MM.1S (cell line): ENCODE results near the gene DHH.

Experiments used
- EZH2 ChIP-seq: fragments of 300-600 bp; sonication (generic); optimal IDR thresholded peaks from 2 replicates; pipeline ENCODE3; 2017; ENCODE audit warnings: low read depth, mild to moderate bottlenecking, antibody characterized with exemption, low read length, mixed read lengths
- EZH2phosphoT487 ChIP-seq: fragments of 300-600 bp; sonication (generic); IDR thresholded peaks from 2 replicates; pipeline ENCODE4 v1.6.1; 2018; ENCODE audit warnings: antibody characterized with exemption, low read length
- TF ChIP-seq, protein P1 (sequence below): fragments of 300-600 bp; sonication (generic); IDR thresholded peaks from 2 replicates; pipeline ENCODE4 v1.5.1; 2016; ENCODE audit warnings: antibody characterized with exemption, low read length, mixed read lengths

DNA sequence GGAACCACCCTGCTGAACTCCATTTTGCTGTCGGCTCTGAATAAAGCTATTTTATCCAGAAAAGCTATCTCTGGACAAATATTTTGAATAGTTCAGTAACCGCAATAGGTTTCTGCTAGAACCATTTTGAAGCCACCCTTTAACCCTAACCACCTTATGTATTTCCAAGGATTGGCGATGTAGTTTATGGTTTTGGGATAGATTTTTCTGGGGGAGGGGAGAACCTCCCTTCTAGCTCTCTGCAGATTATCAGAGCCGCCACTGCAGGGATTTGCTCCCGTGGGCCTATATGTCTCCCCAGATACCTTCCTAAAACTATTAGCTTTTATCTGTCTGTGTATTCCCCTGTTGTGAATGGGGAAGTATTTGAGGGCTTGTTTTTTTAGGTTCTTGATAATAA lies 38.4 kb upstream of the DHH start:
- TF ChIP-seq, protein P1, sequence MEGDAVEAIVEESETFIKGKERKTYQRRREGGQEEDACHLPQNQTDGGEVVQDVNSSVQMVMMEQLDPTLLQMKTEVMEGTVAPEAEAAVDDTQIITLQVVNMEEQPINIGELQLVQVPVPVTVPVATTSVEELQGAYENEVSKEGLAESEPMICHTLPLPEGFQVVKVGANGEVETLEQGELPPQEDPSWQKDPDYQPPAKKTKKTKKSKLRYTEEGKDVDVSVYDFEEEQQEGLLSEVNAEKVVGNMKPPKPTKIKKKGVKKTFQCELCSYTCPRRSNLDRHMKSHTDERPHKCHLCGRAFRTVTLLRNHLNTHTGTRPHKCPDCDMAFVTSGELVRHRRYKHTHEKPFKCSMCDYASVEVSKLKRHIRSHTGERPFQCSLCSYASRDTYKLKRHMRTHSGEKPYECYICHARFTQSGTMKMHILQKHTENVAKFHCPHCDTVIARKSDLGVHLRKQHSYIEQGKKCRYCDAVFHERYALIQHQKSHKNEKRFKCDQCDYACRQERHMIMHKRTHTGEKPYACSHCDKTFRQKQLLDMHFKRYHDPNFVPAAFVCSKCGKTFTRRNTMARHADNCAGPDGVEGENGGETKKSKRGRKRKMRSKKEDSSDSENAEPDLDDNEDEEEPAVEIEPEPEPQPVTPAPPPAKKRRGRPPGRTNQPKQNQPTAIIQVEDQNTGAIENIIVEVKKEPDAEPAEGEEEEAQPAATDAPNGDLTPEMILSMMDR, result no peak
- no peak for TF ChIP-seq EZH2phosphoT487
- no peak for TF ChIP-seq EZH2
